OCI-LY3 (cell line): ENCODE results near the gene UQCC2.

ENCODE experiments used
- H2AFZ ChIP-seq: fragments of 200-600, 300-600 bp; shearing (Covaris generic); 2 replicates; pipeline ENCODE4 v1.6.0; 2014; ENCODE audit warnings: antibody characterized with exemption, low read depth, low read length
- H3K27ac ChIP-seq: fragments of 200-600, 300-600 bp; sonication (generic); 2 replicates; pipeline ENCODE4 v1.5.1; 2014; ENCODE audit warnings: mild to moderate bottlenecking, low read length, moderate library complexity, mixed read lengths
- H3K27me3 ChIP-seq: fragments of 200-600, 300-600 bp; sonication (generic); 2 replicates; pipeline ENCODE4 v1.6.1; 2014; ENCODE audit warnings: low read depth, low read length, mixed read lengths
- H3K36me3 ChIP-seq: fragments of 200-600, 300-600 bp; sonication (generic); replicated peaks from 2 replicates; pipeline ENCODE3; 2014; ENCODE audit warnings: low read depth, low read length, mixed read lengths
- H3K4me1 ChIP-seq: fragments of 300-600, 200-600 bp; sonication (generic); 2 replicates; pipeline ENCODE4 v1.6.1; 2014; ENCODE audit warnings: low read length, mixed read lengths
- H3K4me2 ChIP-seq: fragments of 200-600, 300-600 bp; sonication (generic); 2 replicates; pipeline ENCODE4 v1.6.1; 2014; ENCODE audit warnings: low read length, mixed read lengths
- H3K4me3 ChIP-seq: fragments of 300-600, 200-600 bp; sonication (generic); 2 replicates; pipeline ENCODE4 v1.5.1; 2014; ENCODE audit warnings: antibody characterized with exemption, mild to moderate bottlenecking, low read length, moderate library complexity
- H3K79me2 ChIP-seq: fragments of 300-600, 200-600 bp; shearing (Covaris generic); 2 replicates; pipeline ENCODE4 v1.6.1; 2014; ENCODE audit warnings: mild to moderate bottlenecking, low read length, mixed read lengths
- H3K9ac ChIP-seq: fragments of 300-600, 200-600 bp; shearing (Covaris generic); 2 replicates; pipeline ENCODE4 v1.6.0; 2014; ENCODE audit warnings: mild to moderate bottlenecking, low read length, moderate library complexity
- H3K9me3 ChIP-seq: fragments of 200-600, 300-600 bp; shearing (Covaris generic); 2 replicates; pipeline ENCODE4 v1.6.1; 2014; ENCODE audit warnings: low read length, mixed read lengths; ENCODE audit not compliant: insufficient read depth
- H4K20me1 ChIP-seq: fragments of 200-600, 300-600 bp; sonication (generic); 2 replicates; pipeline ENCODE4 v1.6.1; 2016; ENCODE audit warnings: low read length, mixed read lengths; ENCODE audit not compliant: insufficient read depth
- EZH2phosphoT487 ChIP-seq: fragments of 200-600 bp; shearing (Covaris generic); IDR thresholded peaks from 2 replicates; pipeline ENCODE4 v1.6.1; 2018; ENCODE audit warnings: antibody characterized with exemption, mixed run types, low read depth
- TF ChIP-seq, protein P1 (sequence below): fragments of 200-600, 300-600 bp; sonication (generic); IDR thresholded peaks from 2 replicates; pipeline ENCODE4 v1.5.1; 2014; ENCODE audit warnings: antibody characterized with exemption, low read length, low read depth

Gene UQCC2

DNA sequence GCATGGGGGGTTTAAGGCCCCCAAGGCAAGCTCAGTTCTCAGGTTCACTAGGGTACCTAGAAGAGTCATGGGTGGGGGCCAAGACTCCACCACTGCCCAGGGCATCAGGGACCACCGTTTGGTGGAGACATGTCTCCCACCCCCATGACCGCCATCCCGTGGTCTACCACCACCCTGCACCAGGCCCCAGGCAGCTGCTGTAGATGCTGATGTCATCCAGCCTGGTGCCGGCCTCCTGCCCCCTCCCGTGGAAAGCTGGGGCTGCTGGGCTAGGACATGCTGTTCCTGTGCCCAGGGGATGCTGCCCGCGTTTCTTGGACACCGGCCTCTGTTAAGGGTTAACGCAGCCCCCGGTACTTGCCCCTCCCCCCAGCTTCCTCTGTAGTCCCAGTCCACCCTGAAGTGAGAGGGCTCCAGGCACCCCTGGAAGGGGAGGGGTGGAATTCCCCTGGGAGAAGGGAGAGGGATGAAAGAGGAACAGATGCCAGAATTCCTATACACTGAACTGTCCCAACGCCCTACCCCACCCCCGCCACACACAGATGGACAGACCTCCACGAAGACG is 34.6 kb upstream of the UQCC2 start:
- Histone ChIP-seq H3K9ac (no peak overlapping the region), H3K36me3 (no peaks in the 10 kb centered on the region), H3K4me1 (no peaks in the 10 kb centered on the region), H4K20me1 (no peaks in the 10 kb centered on the region), H3K27ac (no peak overlapping the region), H3K79me2 (no peaks in the 10 kb centered on the region), H2AFZ (no peak overlapping the region), H3K27me3 (peaks cover 22% of the 10 kb centered on the region), H3K9me3 (no peaks in the 10 kb centered on the region), H3K4me2 (no peak overlapping the region), H3K4me3 (no peak overlapping the region)
- TF ChIP-seq EZH2phosphoT487 = no peak
- TF ChIP-seq, protein P1, sequence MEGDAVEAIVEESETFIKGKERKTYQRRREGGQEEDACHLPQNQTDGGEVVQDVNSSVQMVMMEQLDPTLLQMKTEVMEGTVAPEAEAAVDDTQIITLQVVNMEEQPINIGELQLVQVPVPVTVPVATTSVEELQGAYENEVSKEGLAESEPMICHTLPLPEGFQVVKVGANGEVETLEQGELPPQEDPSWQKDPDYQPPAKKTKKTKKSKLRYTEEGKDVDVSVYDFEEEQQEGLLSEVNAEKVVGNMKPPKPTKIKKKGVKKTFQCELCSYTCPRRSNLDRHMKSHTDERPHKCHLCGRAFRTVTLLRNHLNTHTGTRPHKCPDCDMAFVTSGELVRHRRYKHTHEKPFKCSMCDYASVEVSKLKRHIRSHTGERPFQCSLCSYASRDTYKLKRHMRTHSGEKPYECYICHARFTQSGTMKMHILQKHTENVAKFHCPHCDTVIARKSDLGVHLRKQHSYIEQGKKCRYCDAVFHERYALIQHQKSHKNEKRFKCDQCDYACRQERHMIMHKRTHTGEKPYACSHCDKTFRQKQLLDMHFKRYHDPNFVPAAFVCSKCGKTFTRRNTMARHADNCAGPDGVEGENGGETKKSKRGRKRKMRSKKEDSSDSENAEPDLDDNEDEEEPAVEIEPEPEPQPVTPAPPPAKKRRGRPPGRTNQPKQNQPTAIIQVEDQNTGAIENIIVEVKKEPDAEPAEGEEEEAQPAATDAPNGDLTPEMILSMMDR = no peak

DNA sequence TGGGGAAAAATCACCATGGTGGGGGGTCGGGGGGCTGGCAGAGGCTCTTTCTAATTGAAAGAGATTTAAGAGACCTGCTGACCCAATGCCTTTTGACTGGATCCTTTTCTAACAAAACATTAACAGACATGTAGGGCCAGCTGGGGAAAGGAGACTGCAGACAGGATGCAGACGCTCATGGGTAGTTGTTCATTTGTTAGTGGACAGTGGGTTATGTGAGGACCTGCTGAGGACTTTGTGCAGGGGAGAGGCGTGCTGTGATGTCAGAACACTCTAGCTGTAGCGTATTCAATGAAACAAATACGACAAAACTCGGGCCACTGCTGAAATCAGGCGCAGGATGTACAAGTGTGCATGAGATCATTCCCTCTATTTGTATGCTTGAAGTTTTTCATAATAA is 34.0 kb upstream of the UQCC2 start:
- no peak overlapping the region for H3K4me2 ChIP-seq
- H3K4me1 ChIP-seq = no peaks in the 10 kb centered on the region
- H3K36me3 ChIP-seq = no peaks in the 10 kb centered on the region
- no peak overlapping the region for H3K9ac ChIP-seq
- no peak overlapping the region for H2AFZ ChIP-seq
- peaks cover 22% of the 10 kb centered on the region for H3K27me3 ChIP-seq
- H3K4me3 ChIP-seq = no peak overlapping the region
- H3K79me2 ChIP-seq = no peaks in the 10 kb centered on the region
- H4K20me1 ChIP-seq = no peaks in the 10 kb centered on the region
- H3K27ac ChIP-seq = no peak overlapping the region
- TF ChIP-seq, protein P1 = no peak
- TF ChIP-seq EZH2phosphoT487 = no peak
- no peaks in the 10 kb centered on the region for H3K9me3 ChIP-seq

DNA sequence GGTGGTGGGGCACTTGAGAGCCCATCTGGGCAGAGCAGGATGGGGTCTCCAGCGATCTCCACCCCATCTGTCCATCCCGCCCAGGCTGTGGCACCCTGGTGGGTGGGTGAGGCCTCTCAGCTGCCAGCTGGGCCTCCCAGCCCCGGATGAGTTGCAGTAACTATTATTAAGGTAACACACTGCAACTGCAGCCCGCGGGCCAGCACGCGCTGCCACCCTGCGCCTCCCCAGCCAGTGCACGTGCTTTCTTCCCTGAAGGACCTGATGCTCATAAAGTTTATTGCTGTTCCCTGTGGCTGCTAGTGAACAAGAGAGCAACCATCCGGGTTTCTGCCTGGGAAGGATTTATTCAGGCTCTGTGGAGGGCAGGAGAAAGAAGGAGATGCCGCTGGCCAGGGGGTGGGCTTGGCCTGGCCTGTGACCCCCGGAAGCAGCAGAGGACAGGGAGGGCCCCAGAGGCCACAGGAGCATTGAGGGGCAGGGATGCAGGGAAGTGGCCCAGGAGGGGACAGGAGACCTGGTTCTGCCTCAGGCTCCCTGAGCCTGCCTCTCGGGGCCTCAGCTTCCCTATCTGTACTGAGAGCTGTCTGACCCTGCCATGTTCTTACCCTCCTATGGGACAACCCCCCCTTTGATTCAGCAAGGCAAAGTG is 33.5 kb upstream of the UQCC2 start:
- H2AFZ ChIP-seq = no peak overlapping the region
- no peaks in the 10 kb centered on the region for H3K79me2 ChIP-seq

More for the DNA sequence above, 33.5 kb upstream of the UQCC2 start:
- no peaks in the 10 kb centered on the region for H3K4me1 ChIP-seq
- no peak overlapping the region for H3K4me2 ChIP-seq
- no peak overlapping the region for H3K4me3 ChIP-seq
- H3K36me3 ChIP-seq = no peaks in the 10 kb centered on the region
- H4K20me1 ChIP-seq = no peaks in the 10 kb centered on the region
- H3K9me3 ChIP-seq = no peaks in the 10 kb centered on the region
- H3K27me3 ChIP-seq = peaks cover 22% of the 10 kb centered on the region
- H3K9ac ChIP-seq = no peak overlapping the region
- TF ChIP-seq, protein P1 = no peak
- no peak for TF ChIP-seq EZH2phosphoT487
- no peak overlapping the region for H3K27ac ChIP-seq
